SK-MEL-5 (cell line): ENCODE measurements around the gene POLR1D. TPM values are rescaled to one million over a fixed set of nuclear protein-coding genes. Genes with fewer than 3 reads are reported as not detected.
"Not testable (repeated sequence)": the region's sequence is repeated elsewhere in the genome, so short reads cannot be mapped to it uniquely, and the experiment has no call there.

Experiments
- DNase-seq: peaks from one replicate; pipeline ENCODE4 v3.0.0-alpha.2; 2016; ENCODE audit warnings: low read depth, low spot score
- in situ Hi-C: cut with HindIII; loops from 2 replicates; pipeline ENCODE4 v1.10.0; 2016; ENCODE audit warnings: low sequenced_read_pairs, high pct_unique_total_duplicates, low pct_unique_long_range_greater_than_20kb
- total RNA-seq: library from RNA; depleted of rRNA; stranded (reverse); fragments of >200 nt; shearing (Covaris generic); gene quantifications from 2 replicates; pipeline ENCODE4 v1.2.3, GENCODE V29; 2014

POLR1D gene
- total RNA-seq, 1 experiment from 2014 or later: 205 TPM

DNA sequence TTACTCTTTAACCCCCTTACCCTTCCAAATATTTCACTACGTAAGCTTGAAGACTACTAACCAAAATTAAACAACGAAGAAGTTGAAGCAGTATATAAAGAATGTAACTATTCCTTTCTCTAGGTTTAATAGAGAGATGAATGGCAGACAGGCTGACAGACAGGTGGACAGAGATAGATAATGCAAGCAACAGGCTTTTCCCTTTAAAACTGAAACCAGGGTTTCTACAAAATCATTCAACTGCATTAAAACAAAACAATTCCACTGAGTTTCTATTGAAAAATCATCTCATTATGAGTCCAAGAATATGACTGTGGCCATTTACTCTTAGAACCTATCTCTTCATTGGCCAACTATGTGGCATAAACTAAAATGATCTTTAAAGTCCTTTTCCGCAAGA lies 16.6 kb upstream of the POLR1D start:
- in situ Hi-C loops: no loop called here
- no peak for DNase-seq

DNA sequence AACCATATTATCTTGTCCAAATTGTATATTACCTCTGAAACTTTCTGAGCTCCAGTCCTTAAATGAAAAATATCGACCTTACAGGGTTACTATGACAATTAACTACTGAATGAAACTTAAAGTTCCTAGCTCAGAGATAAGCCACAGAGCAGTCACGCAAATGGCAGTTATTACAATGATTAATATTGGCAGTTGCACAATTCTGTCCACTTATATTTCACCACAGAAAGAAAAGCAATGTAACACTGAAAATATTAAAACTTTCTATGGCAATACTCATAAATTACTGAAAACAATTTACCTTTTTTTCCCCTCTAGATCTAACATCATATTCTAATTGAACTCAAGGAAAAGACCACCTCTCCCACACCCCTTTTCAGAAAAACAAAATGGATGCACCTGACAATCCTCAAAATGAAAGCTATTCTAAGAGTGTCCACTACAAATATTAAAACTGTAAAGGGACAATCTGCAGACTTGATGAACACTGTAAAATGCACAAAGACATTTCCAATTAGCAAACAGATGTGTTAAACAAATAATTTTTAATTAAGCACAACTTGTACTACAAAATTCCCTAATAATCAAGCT lies 16.0 kb upstream of the POLR1D start:
- no peak for DNase-seq
- in situ Hi-C loops: no loop called here

DNA sequence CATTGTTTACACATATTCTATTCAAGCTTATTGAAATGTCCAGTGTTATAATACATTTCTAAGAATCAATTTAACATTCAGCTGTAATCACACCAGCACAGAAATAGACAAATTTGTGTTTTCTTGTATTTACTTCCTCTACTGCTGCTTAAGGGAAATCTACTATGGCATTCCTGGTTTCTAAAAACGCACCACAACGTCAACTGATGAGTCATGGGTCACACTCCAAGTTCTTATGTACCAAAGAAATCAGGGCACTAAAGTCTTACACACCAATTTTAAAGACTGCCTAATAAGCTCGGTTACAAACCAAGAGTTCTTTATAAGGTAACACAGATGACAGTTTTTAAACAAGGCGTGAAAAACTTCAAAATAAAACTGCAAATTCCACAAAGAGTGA lies 14.6 kb upstream of the POLR1D start:
- in situ Hi-C loops: no loop called here
- DNase-seq: peak; percentile 72

DNA sequence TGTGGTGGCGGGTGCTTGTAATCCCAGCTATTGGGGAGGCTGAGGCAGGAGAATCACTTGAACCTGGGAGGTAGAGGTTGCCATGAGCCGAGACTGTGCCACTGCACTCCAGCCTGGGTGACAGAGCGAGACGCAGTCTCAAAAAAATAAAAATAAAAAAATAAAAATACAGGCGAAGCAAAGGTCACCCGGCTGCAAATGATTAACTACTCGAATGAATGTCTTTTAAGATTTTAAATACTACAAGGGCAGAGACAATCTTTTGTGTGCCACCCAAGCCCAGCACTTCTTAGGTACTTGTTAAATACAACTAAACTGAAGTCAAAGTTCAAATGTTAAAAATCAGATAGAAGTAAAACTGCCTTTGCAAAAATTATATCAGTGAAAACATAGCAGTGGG lies 8.1 kb upstream of the POLR1D start:
- in situ Hi-C loops: no loop called here
- DNase-seq: no peak

DNA sequence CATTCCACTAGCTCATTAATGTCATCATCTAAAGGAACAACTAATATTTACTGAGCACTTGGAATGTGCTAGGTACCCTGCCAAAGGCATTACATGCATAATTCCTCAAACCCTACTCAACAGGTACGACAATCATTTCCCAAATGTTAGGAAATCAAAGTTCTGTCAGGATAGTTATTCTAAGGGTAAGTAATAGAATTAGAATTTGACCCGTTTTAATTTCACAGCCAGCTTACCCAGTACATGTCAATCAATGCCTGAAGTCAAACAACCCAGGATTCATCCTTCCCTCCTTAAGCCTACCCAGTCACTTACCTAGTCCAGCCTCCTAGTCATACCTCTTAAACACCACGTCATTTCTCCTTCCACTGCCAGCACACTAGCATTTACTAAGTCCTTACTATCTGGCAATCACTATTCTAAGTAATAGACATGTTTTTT lies 3.8 kb upstream of the POLR1D start:
- no peak for DNase-seq
- in situ Hi-C loops: no loop called here

DNA sequence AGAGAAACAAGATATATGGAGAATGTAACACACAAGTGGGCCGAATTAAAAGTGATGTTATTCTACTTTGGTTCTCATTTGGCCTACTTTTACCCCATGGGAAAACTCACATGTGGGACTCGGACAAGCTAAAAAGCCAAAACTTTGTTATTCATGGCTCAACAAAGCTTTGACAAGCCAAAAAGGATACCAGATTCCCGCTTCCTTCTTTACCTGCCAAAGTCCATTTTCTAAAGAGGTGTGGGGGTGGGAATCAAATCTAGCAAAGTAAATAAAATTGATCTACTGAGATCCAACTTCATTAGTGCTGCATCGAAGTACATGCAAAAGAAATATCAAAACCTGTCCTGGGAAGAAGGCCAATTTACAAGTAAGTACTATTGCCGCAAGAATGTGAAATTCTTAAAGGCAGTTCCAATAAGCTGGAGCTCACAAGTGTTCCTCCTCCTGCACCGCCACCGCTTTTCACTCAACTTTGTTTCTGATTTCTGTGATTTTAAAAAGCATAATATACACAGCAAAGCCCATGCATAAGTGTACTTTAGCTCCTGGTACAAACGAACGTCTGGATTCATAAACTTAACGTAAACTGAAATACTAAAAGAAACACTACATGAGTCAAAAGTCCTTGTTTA lies 2.5 kb upstream of the POLR1D start:
- DNase-seq: no peak
- in situ Hi-C loops: no loop called here

DNA sequence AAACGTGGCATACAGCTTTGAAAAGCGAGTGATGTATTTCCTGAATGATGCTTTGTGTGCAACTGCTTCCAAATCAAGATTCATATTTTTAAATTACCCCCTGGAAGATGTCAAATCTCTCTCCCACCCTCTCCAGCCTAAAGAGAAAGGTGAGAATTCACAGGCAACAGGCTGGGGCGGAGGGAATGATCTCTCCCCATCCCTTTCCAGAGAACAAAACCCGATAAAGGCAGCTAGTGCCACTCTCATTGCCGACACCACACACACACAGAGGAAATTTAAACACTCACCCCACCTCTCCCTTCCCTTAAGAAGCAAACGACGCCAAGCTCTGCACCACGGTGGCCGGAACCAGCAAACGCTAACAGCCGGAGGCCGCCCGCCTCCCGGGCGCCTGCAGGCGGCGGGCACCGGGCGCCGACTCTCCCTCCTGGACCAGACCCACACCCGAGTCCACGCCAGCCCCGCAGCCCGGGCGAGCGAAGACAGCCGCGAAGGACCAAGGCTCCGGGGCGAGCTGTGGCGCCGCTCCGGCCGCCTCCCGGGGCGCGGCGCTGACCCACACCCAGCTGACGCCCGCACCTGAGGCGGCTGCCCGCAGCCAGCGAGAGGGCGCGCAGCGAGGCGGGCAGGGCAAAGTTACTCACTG lies 1.8 kb upstream of the POLR1D start:
- DNase-seq: peak; percentile 26
- in situ Hi-C loops: no loop called here

DNA sequence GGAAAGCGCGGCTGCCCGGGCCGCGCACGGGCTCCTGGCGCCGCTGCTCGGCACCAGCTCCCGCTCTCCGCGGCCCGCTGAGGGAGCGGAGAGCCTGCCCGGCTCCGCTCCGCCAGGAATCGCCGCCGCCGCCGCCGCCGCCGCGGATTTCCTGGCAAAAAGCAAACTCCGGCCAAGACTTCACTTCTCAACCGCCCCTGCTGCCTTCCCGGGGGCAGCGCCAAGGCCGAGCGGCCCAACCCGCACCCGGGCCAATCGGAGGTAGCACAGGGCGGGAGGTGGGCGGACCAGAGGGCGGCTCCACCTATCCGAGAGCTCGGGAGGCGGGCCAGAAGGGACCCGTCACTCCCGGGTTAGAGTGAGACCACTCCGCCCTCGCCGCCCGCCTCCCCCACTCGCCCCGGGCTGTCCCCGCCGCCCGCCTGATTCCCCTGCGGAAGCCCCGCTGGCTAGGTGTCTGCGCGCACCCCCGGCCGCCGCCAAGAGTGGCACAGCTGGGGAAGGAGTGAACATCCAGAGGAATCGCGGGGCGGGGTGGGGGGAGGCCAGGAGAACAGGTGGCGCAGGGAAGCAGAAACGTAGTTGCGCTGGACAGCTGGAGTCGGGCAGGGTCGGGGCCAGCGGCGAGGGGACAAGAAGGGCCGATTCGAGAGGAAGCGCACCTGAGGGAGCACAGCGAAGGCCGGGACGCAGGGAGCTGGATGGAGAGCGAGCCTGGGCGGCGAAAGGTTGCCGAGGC lies 1.1 kb upstream of the POLR1D start, which contains the start of gene LNX2:
TSS of gene LNX2 (minus strand) at position 153 of the 739 bp plus-strand sequence. CDS start 38,826 bp downstream, outside the sequence.
- in situ Hi-C loops: no loop called here

DNA sequence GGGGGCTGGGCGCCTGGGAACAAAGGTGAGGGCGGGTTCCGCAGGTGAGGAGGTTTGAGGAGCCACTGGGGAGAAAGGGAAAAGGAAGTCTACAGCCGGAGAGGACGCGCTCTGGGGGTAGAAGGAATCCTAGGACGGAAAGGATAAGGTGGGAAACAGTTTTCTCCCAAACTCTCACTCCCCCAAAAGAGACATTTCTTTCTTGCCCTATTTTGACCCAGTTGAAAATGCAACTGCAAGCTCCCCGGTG lies 651 bp upstream of the POLR1D start:
- DNase-seq: peak; percentile 55

More for the DNA sequence above, 1.1 kb upstream of the POLR1D start, which contains the start of gene LNX2:
- peak; percentile 96 for DNase-seq

DNA sequence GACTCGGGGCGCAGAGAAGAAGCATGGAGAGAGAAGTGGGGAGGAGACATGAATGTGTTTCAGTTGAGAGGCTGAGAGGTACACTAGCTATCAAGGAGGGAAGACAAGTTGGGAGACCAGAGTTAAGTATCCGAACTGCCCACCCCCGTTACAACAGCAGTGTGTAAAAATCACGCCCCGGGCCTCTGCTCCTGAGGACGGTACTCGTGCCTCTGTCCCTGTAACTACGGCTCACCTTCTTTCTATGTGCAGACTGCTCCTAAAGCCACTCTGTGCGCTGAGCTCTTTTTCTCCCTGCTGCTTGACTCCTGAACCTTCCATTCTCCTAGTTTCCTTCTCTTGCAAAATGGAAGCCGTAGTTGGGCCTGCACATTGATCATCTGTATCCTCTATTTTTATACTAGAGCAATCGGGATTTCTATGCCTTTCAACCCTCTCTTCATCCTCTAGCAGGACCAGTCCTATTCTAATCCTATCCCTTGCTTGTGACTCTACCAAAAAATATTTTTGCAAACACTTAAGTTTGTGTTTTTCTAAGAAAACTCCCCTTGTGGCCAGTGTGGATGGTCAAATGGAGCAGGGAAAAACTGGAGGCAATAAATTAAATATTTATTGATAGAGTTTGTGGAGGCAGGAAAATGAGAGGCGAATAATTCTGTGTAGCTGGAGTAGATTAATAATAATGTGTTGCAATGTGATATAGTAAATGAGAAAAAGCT lies 569 bp downstream of the POLR1D start:
- in situ Hi-C loops: no loop called here
- peak; percentile 21 for DNase-seq

More for the DNA sequence above, 651 bp upstream of the POLR1D start:
- in situ Hi-C loops: no loop called here

DNA sequence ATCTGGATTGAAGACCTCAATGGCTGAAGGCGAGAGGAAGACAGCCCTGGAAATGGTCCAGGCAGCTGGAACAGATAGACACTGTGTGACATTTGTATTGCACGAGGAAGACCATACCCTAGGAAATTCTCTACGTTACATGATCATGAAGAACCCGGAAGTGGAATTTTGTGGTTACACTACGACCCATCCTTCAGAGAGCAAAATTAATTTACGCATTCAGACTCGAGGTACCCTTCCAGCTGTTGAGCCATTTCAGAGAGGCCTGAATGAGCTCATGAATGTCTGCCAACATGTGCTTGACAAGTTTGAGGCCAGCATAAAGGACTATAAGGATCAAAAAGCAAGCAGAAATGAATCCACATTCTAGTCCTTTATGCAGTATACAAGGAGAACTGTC lies 1.2 kb downstream of the POLR1D start:
- in situ Hi-C loops: no loop called here
- peak; percentile 13 for DNase-seq

DNA sequence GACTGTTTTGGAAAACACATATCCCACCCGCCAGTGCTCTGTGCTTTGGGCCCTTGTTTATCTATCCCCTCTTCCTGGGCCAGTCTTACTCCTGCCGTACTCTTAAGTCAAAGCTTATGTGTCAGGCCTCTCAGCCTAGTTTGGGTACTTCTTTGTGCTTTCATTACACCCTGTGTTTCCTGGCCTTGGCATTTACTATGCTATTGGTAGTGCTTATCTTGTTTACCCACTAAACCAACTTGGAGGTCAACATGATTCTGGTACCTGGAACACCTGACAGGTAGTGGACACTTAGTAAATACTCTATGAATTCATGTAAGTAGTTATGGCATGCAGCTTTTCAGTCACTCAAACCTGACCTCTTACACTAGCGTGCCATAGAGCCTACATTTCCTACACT lies 2.4 kb downstream of the POLR1D start:
- no peak for DNase-seq
- in situ Hi-C loops: no loop called here

DNA sequence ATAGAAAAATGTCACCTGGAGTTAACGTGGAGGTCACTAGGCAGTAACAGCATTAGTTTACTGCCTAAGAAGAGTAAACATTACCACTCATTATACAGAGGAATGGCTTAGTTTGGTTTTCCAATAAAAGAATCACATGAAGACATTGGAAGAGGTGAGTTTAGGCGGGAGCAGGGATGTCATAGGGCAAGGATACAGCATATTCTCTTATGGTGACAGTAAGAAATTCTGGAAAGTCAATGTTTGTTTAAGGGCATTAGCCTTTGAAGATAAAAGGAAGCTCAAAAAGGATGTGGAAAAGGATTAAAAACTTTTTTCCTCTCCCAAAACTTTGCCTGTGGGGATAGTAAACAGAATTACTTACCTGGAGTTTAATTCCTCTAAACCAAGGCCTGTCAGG lies 4.1 kb downstream of the POLR1D start:
- in situ Hi-C loops: no loop called here
- no peak for DNase-seq

DNA sequence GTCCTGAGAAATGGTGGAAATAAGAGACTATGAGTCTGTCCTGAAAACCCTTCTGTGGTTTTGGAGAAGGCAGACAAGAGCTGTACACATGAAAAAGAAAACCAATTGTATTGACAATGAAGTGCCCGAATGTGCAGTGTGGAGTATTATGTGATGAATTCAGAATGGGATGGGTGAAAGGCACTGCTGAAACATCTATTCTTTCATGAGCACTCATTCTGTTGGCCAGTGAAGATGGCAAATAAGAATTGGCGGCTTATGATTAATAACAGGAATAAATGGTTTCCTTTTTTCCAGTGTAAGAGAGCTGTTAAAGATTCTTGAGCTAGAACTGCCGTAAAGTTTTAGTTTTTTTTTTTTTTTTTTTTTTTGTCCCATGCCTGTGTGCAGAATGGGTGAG lies 5.7 kb downstream of the POLR1D start:
- no peak for DNase-seq
- in situ Hi-C loops: no loop called here

DNA sequence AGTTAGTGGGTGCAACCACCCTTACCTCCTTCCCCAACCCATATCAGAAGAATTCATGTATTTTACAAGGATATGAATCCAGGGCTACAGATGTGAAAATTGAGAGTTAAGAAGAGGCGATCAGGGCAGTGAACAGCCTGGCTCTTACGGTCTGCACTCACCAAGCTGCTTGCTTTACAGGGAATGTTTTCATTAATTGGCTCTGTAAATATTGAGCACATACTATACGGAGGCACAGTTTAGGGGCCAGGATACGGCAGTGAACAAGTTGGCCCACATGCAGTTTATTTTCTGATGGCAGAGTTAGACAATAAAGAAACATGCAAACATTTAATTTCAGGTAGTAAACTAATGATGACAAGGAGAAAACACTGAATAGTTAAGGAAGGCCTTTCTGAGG lies 6.4 kb downstream of the POLR1D start:
- in situ Hi-C loops: no loop called here
- no peak for DNase-seq

DNA sequence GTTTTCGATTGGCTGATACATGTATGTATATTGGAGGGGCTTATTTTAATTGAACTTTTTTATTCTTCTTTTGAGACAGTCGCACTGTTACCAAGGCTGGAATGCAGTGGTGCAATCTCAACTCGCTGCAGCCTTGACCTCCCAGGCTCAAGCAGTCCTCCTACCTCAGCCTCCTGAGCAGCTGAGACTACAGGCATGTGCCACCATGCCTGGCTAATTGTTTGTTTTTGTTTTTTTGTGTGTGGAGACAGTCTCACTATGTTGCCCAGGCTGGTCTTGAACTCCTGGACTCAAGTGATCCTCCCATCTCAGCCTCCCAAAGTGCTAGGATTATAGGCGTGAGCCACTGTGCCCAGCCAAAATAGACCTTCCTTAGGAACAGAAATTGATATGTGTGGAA lies 7.1 kb downstream of the POLR1D start:
- in situ Hi-C loops, DNase-seq: not testable (repeated sequence)

DNA sequence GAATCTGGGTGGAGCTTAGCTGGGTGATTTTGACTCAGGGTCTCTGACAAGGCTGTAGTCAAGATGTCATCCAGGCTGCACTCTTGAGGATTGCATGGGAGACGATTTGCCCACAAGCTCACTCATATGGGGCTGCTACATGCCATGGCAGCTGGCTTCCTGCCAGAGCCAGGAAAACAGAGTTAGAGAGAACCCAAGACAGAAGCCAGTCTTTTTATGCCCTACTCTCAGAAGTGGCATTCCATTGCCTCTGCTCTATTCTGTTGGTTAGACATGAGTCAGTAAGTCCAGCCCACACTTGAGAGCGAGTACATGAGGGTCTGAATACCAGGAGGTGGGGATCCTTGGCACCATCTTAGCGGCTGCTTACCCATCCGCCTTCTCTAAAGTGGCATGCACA lies 9.5 kb downstream of the POLR1D start:
- in situ Hi-C loops: no loop called here
- DNase-seq: no peak

DNA sequence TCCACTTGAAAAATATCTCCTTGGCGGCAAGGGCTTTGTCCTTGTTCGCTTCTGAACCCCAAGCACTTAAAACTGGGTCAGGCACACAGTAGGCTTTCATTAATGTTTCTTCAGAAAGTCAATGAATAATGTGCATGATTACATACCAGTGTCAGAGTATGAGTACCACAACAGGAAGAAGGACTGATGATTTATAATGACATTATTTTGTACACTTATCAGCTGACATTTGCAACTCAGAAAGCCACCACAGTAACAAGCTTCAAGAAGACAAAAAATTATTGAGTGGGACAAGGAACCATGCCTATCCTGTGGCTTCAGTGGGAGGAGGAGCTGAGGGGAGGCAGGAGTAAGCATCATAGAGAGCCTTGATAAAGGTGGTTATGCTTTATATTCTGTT lies 10.0 kb downstream of the POLR1D start:
- in situ Hi-C loops: no loop called here
- no peak for DNase-seq
